Adrenal gland (tissue), 12 donors: ENCODE measurements around the gene SH3RF2. TPM values are rescaled to one million over a fixed set of nuclear protein-coding genes. Genes with fewer than 3 reads are reported as not detected.

ENCODE experiments used
- DNase-seq, 7 donors: peaks; one replicate each; pipeline ENCODE4 v3.0.0-alpha.2; 2019 to 2020
- H3K27ac ChIP-seq, 5 donors: fragments of 200-600 bp; sonication (generic) in 4 of 5; 1 replicate in 3 of 5; 2 replicates in 2 of 5; pipeline versions ENCODE4 v1.5.1 to v1.8.0; 2016 to 2020; ENCODE audit warnings: mild to moderate bottlenecking in 1 of 5
- H3K27me3 ChIP-seq: fragments of 200-600 bp; 2 replicates; pipeline ENCODE4 v1.8.0; 2021
- H3K36me3 ChIP-seq, 2 donors: fragments of 200-600 bp; replicated peaks in 1 of 2; 1 replicate in 1 of 2; 2 replicates in 1 of 2; pipeline versions ENCODE4 v1.5.1 to v1.8.0; 2018 to 2022
- H3K4me1 ChIP-seq, 2 donors: fragments of 200-600 bp; replicated peaks in 1 of 2; 1 replicate in 1 of 2; 2 replicates in 1 of 2; pipeline versions ENCODE4 v1.5.1 to v1.8.0; 2018 to 2021
- H3K4me3 ChIP-seq, 4 donors: fragments of 200-600 bp; sonication (generic) in 3 of 4; one replicate each; pipeline ENCODE4 v1.5.1; 2016 to 2018
- H3K9me3 ChIP-seq, 3 donors: fragments of 200-600 bp; sonication (generic) in 1 of 3; replicated peaks in 1 of 3; 1 replicate in 2 of 3; 2 replicates in 1 of 3; pipeline versions ENCODE4 v1.5.1 to v1.8.0; 2016 to 2021
- CTCF ChIP-seq, 6 experiments: fragments of 450-650 bp in 4 of 6; fragments of 200-600 bp in 2 of 6; sonication (generic) in 1 of 6; IDR thresholded peaks; 1 replicate in 5 of 6; 2 replicates in 1 of 6; pipeline versions ENCODE4 v1.5.1 to v1.8.0; 2016 to 2021; ENCODE audit warnings: antibody characterized with exemption in 6 of 6, mild to moderate bottlenecking in 2 of 6, moderate library complexity in 1 of 6
- POLR2A ChIP-seq, 2 donors: fragments of 450-650 bp; IDR thresholded peaks; one replicate each; pipeline ENCODE4 v1.6.1; 2017; ENCODE audit warnings: antibody characterized with exemption in 2 of 2, mild to moderate bottlenecking in 2 of 2, moderate library complexity in 1 of 2
- WGBS, 4 donors: extraction: QIAGEN DNeasy Blood & Tissue Kit in 2 of 4; methylation state at CpG; one replicate each; pipeline versions ENCODE4 v1.1.5 to v1.1.7; 2013 to 2017; 5-methylcytosine and 5-hydroxymethylcytosine counted together
- intact Hi-C, 2 donors: fragments of 100-400 bp; cut with DNase I; formaldehyde crosslinking; loops; one replicate each; pipeline versions ENCODE4 v1.14.1 to v1.15.0; 2022 to 2023
- polyA plus RNA-seq, 3 donors: library from polyadenylated mRNA; stranded (reverse); fragments of 200-250 nt in 2 of 3; fragments of 350-450 nt in 1 of 3; fragmentation: Illumina TruSeq in 1 of 3; extraction: RNeasy Lipid Tissue Mini Kit (QIAGEN cat#74804) in 1 of 3; gene quantifications; one replicate each; pipeline ENCODE4 v1.2.3, GENCODE V29; 2013 to 2014
- total RNA-seq, 9 donors: library from RNA; depleted of rRNA in 4 of 9; stranded (reverse); fragments of >200 nt in 4 of 9; fragments of 120-200 nt in 1 of 9; fragmentation: NEBNext Ultra II Directional in 1 of 9; extraction: Animal tissue kit (Norgen Biotek cat#: 25700) in 1 of 9; gene quantifications; one replicate each; pipeline versions ENCODE4 v1.1.0 to v1.2.4, GENCODE V29; 2013 to 2023
- donor health status: healthy with polysubstance abuse.
- donor health status: Bipolar disorder and iron deficiency.
- donor health status: DM: yes; HTN: yes; CAD: no.
- donor health status: DM: no; HTN: no; CAD: no.
- donor health status: DM: no; HTN: no; CAD: no.
- donor health status: DM: yes; HTN: yes; CAD: no.

The SH3RF2 gene
- total and polyA plus RNA-seq, 12 donors = 0.60 to 3.8 (median 1.2) TPM

DNA sequence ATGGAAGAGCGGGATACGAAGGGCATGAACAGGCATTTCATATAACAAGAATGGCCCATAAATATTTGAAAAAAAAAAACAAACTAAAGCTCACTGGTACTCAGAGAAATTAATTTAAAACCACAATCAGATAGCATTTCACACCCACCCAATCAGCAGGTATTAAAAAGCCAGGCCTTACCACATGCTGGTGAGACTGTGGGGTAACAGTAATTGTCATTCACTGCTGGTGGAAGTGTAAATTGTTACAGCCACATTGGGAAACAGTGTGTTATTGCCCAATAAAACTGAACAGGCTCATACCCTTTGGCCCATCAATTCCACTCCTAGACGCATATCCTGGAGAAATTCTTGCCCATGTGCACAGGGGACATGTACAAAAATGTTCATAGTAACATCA lies 103.0 kb downstream of the SH3RF2 start:
- Histone ChIP-seq H3K27me3 (no peaks in the 10 kb centered on the region), H3K4me1 (no peaks in the 10 kb centered on the region), H3K9me3 (peaks cover 0 to 4% (median 0%) of the 10 kb centered on the region in 3 donors), H3K36me3 (no peaks in the 10 kb centered on the region), H3K4me3 (no peak overlapping the region), H3K27ac (no peak overlapping the region)
- intact Hi-C loops = no loop called here
- 55 to 94% (median 87%) methylated on average over 3 of the region's 3 CpGs for WGBS, 4 donors
- TF ChIP-seq POLR2A (IDR thresholded peaks at IDR 0.05) (no peak), CTCF (IDR thresholded peaks at IDR 0.05) (no peak)
- DNase-seq = no peak

GRCh38 chr5:146040527-146040926 lies 104.1 kb downstream of the SH3RF2 start:
- 52 to 72% (median 58%) methylated on average over 3 of the region's 3 CpGs for WGBS, 4 donors
- intact Hi-C loops = loop anchor here (10.0 kb wide), 2 partner anchors 356 to 1836 kb away; no protein-coding TSS in a partner anchor
- no peak for DNase-seq
- Histone ChIP-seq H3K27me3 (no peaks in the 10 kb centered on the region), H3K9me3 (peaks cover 0 to 4% (median 0%) of the 10 kb centered on the region in 3 donors), H3K36me3 (no peaks in the 10 kb centered on the region), H3K4me3 (no peak overlapping the region), H3K27ac (no peak overlapping the region), H3K4me1 (no peaks in the 10 kb centered on the region)
- TF ChIP-seq POLR2A (IDR thresholded peaks at IDR 0.05) = no peak
- TF ChIP-seq CTCF (IDR thresholded peaks at IDR 0.05) = no peak

- no peak overlapping the region for H3K27ac ChIP-seq
- H3K9me3 ChIP-seq = peaks cover 0 to 4% (median 0%) of the 10 kb centered on the region in 3 donors
- WGBS, 4 donors = 84 to 93% (median 86%) methylated on average over 10 of the region's 10 CpGs
- no peaks in the 10 kb centered on the region for H3K27me3 ChIP-seq
- intact Hi-C loops = loop anchor here (10.0 kb wide), 2 partner anchors 356 to 1836 kb away; no protein-coding TSS in a partner anchor
- DNase-seq = no peak
- no peaks in the 10 kb centered on the region for H3K4me1 ChIP-seq
- no peak for TF ChIP-seq POLR2A (IDR thresholded peaks at IDR 0.05)
- TF ChIP-seq CTCF (IDR thresholded peaks at IDR 0.05) = peak in 4 of 6 experiments; percentile 14 to 21 (median 18)
- no peak overlapping the region for H3K4me3 ChIP-seq
- H3K36me3 ChIP-seq = no peaks in the 10 kb centered on the region
These were observed 104.9 kb downstream of the SH3RF2 start for GRCh38 chr5:146041180-146041789.

DNA sequence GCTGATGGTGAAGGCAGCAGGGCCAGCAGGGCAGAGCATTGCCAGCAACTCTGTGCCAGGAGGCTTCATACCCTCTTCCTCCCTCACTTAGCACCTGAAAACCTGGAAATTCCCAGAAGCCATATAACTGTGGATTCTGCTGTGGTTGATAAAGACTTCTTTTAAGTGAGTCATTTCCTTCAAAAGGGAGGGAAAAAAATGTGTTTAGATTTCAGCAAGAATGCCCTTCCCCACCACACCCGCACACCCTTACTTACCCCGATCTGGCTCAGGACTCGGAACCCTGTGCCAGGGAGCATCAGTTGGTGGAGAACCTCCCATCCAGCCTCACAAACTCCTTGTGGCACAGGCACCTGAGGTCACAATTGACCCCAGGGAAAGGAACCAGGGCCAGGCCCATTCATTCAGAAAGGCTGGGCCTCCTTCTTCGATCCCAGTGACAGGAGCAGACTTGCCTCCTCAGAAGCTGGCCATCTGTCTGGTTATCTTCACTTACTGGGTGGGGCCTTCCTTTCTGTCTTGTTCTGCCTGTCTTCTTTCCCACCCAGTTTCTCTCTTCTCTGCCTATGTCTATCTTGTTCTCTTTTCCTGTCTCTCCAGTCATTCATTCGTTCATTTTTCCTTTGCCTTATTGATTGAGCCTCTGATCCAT lies 106.4 kb downstream of the SH3RF2 start:
- TF ChIP-seq POLR2A (IDR thresholded peaks at IDR 0.05) = no peak
- TF ChIP-seq CTCF (IDR thresholded peaks at IDR 0.05) = no peak
- DNase-seq = no peak
- intact Hi-C loops = loop anchor here (10.0 kb wide), 2 partner anchors 358 to 1838 kb away; no protein-coding TSS in a partner anchor
- WGBS, 4 donors = 86 to 92% (median 89%) methylated on average over 5 of the region's 5 CpGs
- no peaks in the 10 kb centered on the region for H3K36me3 ChIP-seq
- H3K4me1 ChIP-seq = no peaks in the 10 kb centered on the region
- peaks cover 0 to under 1% (median 0%) of the 10 kb centered on the region in 3 donors for H3K9me3 ChIP-seq
- no peak overlapping the region for H3K27ac ChIP-seq
- H3K4me3 ChIP-seq = no peak overlapping the region
- H3K27me3 ChIP-seq = no peaks in the 10 kb centered on the region
